ENCODE data around the gene MGME1.

Gene MGME1

DNA sequence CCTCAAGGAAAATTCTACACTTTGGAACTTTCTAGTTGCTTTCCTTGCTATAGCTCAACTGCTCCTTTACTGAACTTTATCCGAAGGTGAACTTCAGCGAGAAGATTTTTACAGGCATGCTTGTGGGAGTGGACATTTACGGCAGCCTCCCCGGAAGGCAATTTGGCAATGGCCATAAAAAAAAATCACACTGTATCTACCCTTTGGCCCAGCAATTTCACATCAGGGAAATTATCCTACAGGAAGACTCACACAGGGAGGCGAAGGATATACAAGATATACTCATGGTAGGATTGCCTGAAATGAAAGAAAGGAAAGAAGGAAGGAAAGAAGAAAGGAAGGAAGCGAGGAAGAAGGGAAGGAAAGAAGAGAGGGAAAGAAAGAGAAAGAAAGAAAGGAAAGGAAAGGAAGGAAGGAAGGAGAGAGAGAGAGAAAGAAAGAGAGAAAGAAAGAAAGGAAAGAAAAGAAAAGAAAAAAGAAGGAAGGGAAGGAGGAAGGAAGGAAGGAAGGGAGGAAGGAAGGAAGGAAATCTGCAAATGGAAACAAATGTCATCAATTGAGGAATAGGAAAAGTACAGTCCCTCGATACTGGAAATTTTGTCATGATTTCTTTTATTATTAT lies 63.2 kb downstream of the MGME1 start:
- no peak for DNase-seq

- no peak for DNase-seq
Measured at GRCh38 chr20:18032977-18033892, 64.4 kb downstream of the MGME1 start.

GRCh38 chr20:18034039-18034438 lies 65.2 kb downstream of the MGME1 start:
- DNase-seq = no peak

- DNase-seq = no peak
Measured at GRCh38 chr20:18039063-18039462, 70.2 kb downstream of the MGME1 start.

Measured in NCI-H1092 (cell line).